NCI-H1417 (cell line): ENCODE measurements around the gene FGF14.

Source experiments
- DNase-seq, 3 experiments: peaks; one replicate each; lab custom pipeline; 2025; lab: John Stamatoyannopoulos, UW

The FGF14 gene

DNA sequence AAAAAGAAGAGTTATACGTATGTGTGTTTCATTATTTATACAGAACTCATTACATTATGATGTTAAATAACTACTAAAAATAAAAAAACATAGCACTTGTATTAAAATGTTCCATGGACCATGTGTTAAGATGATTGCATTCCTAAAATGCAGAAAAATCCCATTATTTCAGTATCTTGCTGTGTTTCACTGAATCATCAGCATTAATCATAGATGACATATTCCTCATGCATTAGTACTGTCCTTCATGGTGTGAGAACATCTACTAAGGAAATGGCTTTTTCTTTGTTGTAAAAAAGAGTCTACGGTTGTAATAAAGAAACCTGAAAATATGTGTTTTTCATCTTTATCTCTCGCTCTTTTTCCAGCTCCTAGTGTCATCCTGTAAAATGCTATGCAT is 416.5 kb downstream of the FGF14 start:
- no peak for DNase-seq

DNA sequence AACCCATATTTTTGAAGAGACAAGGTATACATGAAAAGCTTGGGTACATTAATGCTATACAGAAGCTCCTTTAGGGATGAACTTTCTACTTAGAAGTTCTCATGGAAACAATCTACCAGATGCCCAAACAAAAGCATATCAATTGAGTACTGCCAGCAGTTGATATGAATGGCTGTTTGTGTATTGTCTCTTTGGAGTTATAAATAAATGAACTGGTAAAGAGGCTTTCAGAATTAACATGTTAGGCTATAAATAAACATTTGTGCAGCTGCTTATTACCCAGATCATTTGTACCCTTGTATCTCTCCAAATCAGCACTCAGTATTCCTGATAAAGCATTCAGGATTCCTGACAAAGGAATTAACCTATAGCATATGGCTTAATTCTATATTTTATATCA is 418.9 kb downstream of the FGF14 start:
- DNase-seq: peak in 1 of 3 experiments; percentile 53

DNA sequence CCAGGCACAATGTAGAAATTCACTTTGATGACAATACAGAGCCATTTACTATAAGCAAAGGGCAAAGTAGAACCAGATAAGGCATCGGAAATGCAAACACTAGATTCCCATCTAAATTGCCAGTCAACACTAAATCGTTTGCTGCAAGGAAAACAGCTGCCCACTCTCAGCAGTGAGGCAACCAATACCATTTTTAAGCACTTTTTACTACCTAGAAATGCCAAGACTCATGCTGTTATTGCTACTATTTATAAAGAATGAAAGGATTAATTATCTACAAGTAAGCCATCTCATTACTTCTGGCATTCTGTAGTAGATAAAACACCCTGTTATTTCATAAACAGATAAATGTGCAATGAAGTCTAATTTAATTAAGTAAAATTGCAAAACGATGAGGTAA is 422.0 kb downstream of the FGF14 start:
- peak; percentile 5 to 76 (median 23) for DNase-seq

DNA sequence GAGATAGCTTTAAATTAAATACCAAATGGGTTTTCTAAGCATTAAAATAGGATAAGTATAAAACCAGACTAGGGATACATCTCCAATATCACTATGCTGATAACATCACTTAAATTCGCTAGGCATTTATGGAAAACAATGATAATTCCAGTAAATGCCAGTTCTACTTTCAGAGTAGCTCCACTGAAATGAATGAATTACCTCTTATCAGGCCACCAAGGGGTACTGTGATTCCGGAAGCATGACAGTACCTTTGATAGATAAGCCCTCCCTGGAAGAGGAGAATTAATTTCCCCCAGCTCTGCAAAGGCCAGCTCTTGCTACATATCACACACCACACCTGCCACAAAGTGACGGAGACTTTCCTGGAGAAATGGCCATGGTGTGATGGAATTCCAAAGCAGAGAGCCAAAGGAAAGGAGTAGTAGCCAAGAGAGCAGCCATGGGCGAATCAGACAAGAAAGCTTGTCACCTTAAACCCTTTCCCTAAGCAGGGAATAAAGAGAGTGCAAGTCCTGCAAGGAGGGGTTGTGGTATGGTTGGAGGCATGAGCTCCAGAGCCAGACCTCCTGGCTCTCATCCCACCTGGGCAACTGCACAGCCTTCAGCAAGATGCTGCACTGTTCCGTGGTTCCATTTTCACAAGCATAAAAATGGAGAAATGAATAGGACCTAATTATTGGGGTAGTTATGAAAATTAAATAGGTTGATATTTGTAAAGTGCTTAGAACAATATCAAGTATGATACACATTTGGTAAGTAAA is 423.1 kb downstream of the FGF14 start:
- peak in 1 of 3 experiments; percentile 60 for DNase-seq

DNA sequence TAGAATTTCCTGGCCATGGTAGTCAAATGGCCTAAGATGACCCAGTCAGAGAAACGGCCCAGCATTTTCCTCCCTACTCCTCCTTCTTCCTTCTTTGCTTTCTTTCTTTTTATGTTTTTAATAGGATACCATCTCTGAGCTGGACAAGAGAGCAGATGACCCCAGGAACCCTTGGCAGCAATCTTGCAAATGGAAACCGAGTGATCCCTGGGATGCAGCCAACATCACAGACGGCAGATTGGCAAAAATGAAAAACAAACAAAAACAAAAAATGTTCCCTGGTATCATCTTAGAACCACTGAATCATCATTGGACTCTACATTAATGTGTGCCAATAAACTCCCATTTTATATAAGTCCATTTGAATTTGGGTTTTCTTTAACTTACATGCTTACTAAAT is 424.4 kb downstream of the FGF14 start:
- no peak for DNase-seq

DNA sequence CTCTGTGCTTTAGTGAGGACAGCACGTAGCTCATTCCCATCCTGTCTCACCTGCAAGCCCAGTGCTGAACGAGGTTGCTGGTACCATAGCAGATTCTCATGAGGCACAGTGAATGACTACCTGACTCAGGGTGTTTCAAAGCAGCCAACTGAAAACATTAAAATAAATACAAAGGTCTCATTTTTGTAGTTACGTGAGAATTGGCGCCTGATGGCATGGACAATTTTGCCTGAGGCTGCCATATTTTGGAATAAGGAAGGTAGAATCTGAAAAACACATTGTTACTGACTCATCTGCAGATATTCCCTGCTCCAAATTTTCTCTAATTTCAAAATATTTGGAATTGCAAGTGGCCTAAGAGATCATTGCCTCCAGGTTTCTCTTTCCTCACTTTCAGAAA is 429.7 kb downstream of the FGF14 start:
- no peak for DNase-seq

DNA sequence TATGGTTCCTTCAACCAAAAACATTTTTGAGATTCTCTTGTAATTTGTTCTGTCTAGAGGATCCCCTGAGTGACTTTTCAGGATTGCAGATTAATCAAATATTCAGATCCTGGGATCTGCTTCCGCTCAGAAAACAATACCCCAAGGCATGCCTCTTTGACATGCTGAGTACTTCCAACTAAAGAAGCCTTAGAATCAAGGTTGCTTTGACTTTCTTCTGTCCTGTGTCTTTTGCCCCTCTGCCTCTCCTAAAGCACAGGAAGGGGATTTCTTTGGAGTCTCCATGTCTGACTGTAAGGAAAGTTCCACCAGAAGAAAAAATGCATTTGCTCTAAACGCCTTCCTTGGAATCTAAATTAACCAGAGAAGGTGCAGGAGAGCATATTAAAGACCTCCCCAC is 431.5 kb downstream of the FGF14 start:
- DNase-seq: no peak

DNA sequence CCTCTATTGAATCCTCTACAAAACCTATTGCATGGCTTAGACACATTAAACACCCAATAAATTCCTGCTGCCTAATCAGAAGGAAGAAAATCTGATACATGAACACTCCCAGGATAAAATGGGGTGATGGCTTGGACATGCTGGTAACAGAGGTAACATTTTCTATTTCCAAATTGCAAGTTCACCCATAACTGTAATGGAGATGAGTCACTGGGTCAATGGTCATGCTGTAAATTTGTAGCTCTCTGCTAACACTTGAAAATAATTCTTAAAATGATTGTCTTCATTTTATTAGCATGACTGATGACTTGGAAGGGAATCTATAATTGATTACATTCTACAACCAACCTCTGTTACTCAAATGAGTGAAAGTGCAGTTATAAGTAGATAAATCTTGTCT is 434.1 kb downstream of the FGF14 start:
- no peak for DNase-seq

DNA sequence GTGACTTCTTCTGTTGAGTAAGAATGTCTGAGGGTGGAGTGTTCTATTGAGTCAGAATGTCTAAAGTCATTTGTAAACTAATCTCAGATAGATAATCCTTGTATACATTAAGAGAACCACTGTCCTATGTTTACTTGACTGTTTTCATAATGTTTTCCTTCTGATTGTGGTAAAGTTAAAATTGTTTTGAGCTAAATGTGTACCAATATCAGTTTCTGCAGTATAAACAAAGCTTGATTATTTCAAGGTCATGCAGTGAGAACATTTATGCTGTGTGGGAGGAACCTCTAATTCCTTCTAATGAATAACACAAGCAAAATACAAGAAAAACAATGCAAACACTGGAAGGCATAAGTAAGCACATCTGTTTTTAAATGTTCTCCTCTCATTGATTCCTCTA is 434.6 kb downstream of the FGF14 start:
- no peak for DNase-seq

DNA sequence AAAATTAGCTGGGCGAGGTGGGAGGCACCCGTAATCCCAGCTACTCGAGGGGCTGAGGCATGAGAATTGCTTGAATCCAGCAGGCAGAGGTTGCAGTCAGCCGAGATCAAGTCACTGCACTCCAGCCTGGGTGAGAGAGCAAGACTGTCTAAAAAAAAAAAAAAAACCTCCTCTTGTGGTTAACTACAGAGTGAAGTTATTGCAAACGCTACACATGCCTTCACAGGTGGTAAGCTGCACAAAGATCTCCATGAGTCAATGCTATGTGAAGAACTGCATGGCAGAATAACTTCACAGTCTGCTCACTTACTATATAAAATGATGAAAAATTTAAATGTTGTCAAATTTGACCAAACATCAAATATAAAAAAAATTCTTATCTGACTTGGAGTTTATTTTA is 436.8 kb downstream of the FGF14 start:
- no peak for DNase-seq

DNA sequence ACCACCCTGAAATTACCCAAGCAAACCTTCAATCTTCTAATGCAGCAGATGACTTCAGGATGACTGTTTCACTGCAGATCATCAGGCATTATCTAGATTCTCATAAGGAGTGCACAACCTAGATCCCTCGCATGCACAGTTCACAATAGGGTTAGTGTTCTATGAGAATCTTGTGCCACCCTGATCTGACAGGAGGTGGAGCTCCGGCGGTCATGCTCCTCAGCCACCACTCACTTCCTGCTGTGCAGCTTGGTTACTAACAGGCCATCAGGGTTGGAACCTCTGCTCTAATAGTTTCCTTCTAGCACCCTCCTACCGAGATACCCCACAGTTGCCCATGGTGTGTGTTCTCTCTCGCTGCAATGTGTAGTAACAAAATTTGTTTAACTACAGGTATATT is 442.8 kb downstream of the FGF14 start:
- no peak for DNase-seq

DNA sequence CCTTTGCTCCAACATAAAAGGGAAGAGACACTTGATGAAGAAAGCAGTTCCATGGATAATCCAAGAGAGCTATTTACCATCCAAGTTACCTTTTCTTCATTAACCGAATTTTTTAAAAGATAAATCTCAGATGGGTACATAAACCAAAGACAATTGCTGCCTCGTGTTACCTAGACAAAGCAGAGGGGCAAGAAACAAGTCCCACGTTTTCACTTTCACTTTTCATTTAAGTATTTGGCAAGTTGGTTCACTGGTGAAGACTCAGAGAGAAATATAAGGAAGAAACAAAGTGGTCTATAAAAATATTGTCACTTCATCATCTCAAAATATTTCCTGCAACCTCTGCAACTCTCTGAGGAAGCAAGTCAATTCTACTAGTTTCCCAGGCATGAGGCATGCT is 446.1 kb downstream of the FGF14 start:
- DNase-seq: no peak

DNA sequence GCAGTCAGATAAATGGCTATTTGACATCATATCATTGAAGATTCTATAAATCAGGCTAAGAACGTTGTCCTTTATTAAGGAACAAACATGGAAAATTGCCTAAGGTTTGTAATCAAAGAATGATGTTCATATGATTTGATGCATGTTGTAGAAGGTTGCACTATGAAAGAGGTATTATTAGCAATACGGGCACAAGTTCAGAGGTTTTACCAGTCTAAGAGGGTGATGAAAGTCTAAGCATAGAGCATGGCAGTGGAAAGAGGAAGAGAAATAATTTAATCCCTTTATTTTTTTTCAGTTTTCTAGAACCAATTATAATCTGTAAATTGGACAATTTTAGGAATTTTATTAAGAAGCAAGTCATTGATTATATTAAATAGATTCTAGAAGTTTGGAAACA is 450.7 kb downstream of the FGF14 start:
- no peak for DNase-seq

DNA sequence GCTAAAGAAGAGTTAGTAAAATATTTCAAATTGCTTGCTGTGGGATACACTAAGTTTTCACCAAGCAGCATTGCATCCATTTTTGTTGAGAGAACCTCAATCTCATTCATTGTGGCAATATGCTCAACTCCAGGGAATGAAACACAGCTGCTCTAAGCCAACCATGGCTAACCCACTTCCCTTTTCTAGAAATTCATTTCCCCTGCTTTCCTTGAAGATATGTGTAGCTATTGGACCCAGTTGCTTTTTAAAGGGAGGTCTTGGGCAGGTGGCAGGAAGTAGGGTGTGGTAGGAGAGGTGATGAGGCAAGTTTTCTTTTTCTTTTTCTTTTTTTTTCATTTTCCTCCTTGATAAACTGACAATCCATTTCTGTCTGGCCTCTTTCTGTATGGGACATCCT is 452.2 kb downstream of the FGF14 start:
- peak in 1 of 3 experiments; percentile 52 for DNase-seq

DNA sequence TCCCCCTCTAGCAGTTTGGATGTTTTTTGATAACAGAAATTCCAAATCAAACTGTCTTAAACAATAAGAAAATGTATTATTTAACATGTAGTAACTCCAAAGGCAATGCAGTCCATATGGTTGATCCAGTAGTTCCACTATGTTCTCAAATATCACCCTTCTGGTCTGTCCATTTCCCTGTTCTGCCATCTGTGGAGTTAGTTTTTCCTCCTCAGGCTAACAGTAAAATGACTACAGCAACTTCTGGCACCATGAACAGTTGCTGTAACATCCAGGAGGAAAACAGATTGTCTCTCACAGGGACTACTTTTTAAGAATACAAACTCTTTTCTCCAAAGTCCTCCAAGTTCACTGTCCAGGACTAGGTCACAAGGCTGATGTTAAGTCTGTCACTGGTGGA is 455.4 kb downstream of the FGF14 start:
- DNase-seq: no peak

DNA sequence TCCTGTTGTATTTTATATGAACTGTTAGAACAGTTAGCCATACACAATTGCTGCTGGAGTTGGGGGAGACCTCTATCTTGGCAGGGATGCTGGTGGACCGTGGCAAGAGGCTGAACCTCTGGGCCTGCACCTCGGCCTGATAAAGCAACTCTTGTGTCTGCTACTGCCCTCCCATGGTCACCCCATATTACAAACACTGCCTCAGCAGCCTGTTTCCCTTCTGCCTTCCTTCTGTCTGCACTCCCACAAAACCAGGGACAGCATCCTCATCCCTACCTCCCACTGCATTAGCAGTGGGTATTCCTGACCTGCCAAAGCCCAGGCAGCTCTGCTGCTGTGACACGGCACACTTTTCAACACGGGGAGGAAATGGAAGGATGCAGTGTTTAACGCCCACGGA is 456.4 kb downstream of the FGF14 start:
- DNase-seq: no peak

DNA sequence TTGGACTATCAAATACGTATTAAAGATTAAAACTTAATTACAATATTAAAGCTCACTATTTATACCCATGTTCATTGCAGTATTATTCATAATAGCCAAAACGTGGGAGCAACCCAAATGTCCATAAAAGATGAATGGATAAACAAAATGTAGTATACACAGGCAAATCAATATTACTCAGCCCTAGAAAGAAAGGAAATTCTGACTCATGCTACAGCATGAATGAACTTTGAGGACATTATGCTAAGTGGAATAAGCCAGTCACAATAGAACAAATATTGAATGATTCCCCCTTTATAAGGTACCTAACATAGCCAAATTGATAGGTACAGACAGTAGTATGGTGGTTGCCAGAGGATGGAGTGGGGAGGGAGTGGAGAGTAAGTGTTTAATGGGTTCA is 457.3 kb downstream of the FGF14 start:
- DNase-seq: no peak

DNA sequence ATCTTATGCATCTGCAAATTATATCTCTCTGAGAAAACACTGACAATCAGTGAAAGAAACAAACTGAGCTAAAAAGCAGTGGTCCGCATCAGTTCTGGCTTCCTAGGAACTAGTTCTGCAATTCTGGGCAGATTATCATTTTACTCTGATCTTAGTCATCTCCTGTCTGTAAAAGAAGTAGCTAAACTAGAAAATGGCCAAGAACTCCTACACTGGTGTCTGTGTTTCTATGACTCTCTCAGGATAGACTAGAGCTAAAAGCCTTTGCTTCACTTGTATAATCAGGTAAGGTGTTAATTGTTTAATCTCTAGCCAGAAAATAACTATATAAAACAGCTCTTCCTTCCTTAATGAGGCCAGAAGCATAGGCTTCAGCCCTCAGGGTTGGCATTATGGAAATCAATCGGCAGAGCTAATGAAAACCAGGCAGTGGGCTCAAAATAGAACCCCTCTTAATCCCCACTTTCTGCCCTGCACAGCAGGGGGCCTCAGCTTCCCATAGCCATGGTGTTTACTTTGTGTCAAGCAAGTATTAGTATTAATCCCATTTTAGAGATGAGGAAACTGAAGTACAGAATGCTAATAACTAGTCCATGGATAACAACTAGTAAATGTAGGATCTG is 459.2 kb downstream of the FGF14 start:
- DNase-seq: peak in 2 of 3 experiments; percentile 51 to 69

DNA sequence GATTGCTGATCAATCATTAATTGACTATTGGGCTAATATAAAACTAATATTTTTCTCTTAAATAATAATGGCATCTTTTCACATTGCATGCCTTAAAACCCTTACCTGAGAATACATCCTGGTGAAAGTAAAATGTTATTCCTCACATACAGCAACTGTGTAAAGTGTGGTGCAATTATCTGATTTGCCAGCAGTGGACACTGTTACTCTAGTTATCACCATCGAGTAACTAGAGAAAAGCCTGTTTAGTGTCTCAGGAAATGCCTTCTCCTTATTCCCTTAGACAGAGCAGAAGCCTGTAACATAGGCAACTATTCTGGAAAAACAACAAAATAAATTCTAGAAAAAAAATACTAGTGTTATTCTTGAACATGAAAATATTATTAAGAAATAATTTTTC is 459.8 kb downstream of the FGF14 start:
- peak; percentile 74 to 95 (median 94) for DNase-seq

DNA sequence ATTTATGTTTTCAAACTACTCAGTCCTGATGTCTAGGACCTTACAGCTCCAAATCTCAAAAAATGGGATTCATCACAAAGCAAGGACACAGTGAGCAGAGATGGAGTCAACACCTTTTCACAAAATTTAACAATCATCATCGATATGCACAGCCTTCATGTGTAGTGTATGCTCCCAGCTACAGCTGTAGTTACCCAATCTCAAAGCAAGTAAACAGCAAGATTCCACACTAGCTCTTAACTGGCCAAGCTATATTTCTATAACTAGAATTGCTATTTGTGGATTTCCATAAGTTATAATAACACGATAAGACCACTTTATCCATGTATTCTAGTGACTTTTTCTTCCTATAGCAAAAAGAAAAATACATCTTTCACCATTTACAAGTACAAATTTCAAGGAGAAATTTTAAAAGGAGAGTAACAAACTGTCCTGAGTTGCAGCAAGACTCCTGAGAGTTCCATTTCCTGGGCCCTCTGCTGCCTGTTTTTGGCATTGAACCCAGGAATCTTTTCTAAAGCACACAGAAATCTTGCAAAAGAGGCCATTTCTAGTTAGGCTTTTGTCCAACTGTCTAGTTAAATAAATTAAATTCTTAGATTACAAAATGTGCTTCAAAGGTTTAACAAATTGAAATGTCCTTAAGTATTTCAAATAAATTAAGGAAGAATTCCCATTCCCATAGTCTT is 460.6 kb downstream of the FGF14 start:
- DNase-seq: peak in 2 of 3 experiments; percentile 23 to 64

DNA sequence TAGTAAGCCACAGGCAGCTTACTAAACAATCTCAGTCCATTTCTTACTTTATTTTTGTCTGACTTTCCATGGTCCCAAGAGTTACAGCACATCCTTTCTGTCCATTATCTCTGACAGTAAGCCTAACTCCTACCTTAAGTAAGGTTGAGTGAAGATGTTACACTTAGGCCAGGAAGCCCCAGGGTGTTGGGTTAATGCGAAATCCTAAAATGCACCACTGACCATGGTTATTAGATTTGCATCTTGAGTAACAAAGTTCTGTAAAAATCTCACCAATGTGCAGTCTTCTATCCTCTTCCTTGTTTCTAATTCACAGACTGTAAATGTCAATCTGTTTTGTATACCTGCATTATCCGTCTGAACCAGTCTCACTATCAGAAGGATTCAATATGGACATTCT is 462.5 kb downstream of the FGF14 start:
- DNase-seq: no peak

DNA sequence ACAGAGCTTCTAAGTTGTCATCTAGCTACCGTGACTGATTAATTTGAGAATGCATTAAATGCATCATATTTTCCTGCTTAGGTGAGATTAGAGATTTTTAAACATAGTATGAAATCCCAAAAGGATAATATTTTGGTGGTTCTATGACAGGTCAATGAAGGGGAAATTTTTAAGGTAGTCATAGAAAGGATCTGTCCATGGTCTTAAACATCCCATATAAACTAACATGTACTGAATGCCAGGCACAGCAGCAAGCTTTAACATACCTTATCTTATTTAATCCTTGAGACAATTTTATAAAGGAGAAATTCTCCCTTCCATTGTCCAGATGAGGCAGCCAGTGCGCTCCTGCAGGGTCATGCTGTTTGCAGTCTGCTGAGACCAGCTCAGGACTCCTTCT is 466.0 kb downstream of the FGF14 start:
- DNase-seq: no peak

DNA sequence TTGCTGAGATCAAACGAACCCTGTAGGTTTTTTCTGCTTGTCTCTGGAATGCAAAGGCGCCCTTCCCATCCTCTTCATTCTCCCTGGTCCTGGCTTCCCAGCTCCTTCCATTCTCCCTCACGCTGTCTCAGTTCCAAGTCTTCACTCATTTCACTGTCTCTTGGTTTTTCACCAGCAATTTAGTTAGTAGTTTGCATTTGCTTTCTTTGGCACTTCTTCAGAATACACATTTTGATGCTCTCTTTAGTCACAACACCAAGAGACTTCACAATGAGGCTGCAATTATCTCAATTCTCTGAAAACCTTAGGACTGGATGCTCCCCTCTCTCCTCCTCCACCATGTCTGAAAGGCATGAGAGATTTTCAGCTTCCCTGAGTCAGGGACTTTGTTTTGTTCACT is 470.7 kb downstream of the FGF14 start:
- no peak for DNase-seq
